NB4 (cell line): ENCODE results near the gene DPP10.

ENCODE experiments used
- MYC ChIP-seq: IDR thresholded peaks from 2 replicates; pipeline ENCODE4 v1.6.1; 2011; ENCODE audit warnings: low read depth, low read length
- POLR2A ChIP-seq: IDR thresholded peaks from 2 replicates; pipeline ENCODE4 v1.6.1; 2011; ENCODE audit warnings: mild to moderate bottlenecking; ENCODE audit not compliant: insufficient read length; ENCODE audit errors: extremely low read depth
- TF ChIP-seq, protein P1 (sequence below): IDR thresholded peaks from one replicate; pipeline ENCODE4 v1.5.1; 2012; ENCODE audit warnings: low read depth, low read length

DNA sequence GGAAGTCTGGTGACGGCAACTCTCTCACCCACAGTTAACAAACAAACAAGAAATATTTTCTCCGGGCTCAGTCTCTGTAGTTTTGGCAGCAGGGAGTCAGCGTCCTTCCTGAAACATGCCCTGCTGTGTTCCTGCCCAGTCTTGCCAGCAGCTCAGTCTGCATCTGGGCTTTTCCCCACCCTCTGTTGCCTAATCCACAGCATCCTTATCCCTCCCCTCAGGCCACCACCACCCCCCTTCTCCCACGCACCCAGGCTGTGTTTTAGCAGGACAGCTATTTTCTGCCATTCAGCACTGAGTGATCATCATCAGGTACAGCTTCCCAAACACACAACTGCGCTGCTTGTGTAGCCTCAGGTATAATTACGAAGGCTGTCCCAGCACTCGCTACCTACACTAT lies 168.2 kb downstream of the DPP10 start:
- TF ChIP-seq, protein P1, sequence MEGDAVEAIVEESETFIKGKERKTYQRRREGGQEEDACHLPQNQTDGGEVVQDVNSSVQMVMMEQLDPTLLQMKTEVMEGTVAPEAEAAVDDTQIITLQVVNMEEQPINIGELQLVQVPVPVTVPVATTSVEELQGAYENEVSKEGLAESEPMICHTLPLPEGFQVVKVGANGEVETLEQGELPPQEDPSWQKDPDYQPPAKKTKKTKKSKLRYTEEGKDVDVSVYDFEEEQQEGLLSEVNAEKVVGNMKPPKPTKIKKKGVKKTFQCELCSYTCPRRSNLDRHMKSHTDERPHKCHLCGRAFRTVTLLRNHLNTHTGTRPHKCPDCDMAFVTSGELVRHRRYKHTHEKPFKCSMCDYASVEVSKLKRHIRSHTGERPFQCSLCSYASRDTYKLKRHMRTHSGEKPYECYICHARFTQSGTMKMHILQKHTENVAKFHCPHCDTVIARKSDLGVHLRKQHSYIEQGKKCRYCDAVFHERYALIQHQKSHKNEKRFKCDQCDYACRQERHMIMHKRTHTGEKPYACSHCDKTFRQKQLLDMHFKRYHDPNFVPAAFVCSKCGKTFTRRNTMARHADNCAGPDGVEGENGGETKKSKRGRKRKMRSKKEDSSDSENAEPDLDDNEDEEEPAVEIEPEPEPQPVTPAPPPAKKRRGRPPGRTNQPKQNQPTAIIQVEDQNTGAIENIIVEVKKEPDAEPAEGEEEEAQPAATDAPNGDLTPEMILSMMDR, result no peak
- TF ChIP-seq POLR2A (no peak), MYC (no peak)
